Renal pelvis (tissue), 4 donors: ENCODE measurements around the gene RAMACL. TPM values are rescaled to one million over a fixed set of nuclear protein-coding genes. Genes with fewer than 3 reads are reported as not detected.

Experiments
- DNase-seq: peaks from one replicate; pipeline ENCODE4 v3.0.0-alpha.2; 2013
- polyA plus RNA-seq, 3 donors: library from polyadenylated mRNA; unstranded; fragments of 120-200 nt; gene quantifications; one replicate each; pipeline ENCODE4 v1.2.1, GENCODE V29; 2013; ENCODE audit not compliant: insufficient read length in 3 of 3

RAMACL gene
- polyA plus RNA-seq, 3 donors = 0.09 to 0.53 (median 0.25) TPM

GRCh38 chr6:166620478-166621113 is 34.1 kb upstream of the RAMACL start:
- no peak for DNase-seq

- no peak for DNase-seq
These were observed 33.4 kb upstream of the RAMACL start for GRCh38 chr6:166619912-166620311.

GRCh38 chr6:166618866-166619761 is 32.6 kb upstream of the RAMACL start:
- DNase-seq = no peak

GRCh38 chr6:166618251-166618650 is 31.8 kb upstream of the RAMACL start:
- no peak for DNase-seq

- DNase-seq = no peak
These were observed 30.9 kb upstream of the RAMACL start for GRCh38 chr6:166617359-166617758.

GRCh38 chr6:166616261-166617238 is 30.1 kb upstream of the RAMACL start:
- DNase-seq = no peak

GRCh38 chr6:166615059-166615770 is 28.7 kb upstream of the RAMACL start:
- DNase-seq = no peak

- DNase-seq = no peak
These were observed 28.1 kb upstream of the RAMACL start for GRCh38 chr6:166614589-166614988.

- no peak for DNase-seq
These were observed 27.7 kb upstream of the RAMACL start for GRCh38 chr6:166614171-166614583.

GRCh38 chr6:166613027-166613426 is 26.5 kb upstream of the RAMACL start:
- DNase-seq = peak; percentile 31

- no peak for DNase-seq
These were observed 26.0 kb upstream of the RAMACL start for GRCh38 chr6:166612471-166612881.

GRCh38 chr6:166611631-166612030 is 25.2 kb upstream of the RAMACL start:
- no peak for DNase-seq

- no peak for DNase-seq
These were observed 23.6 kb upstream of the RAMACL start for GRCh38 chr6:166610069-166610468.

- DNase-seq = no peak
These were observed 22.3 kb upstream of the RAMACL start for GRCh38 chr6:166608774-166609173.

- no peak for DNase-seq
These were observed 19.3 kb upstream of the RAMACL start for GRCh38 chr6:166605752-166606151.

GRCh38 chr6:166604911-166605310 is 18.4 kb upstream of the RAMACL start:
- DNase-seq = no peak

GRCh38 chr6:166604328-166604727 is 17.9 kb upstream of the RAMACL start:
- DNase-seq = no peak

- DNase-seq = no peak
These were observed 16.7 kb upstream of the RAMACL start for GRCh38 chr6:166603043-166603690.

GRCh38 chr6:166601956-166602355 is 15.5 kb upstream of the RAMACL start:
- DNase-seq = no peak

GRCh38 chr6:166600931-166601330 is 14.5 kb upstream of the RAMACL start:
- DNase-seq = no peak

- no peak for DNase-seq
These were observed 12.7 kb upstream of the RAMACL start for GRCh38 chr6:166599205-166599604.
